OCI-LY1 (cell line): ENCODE measurements around the gene ESPNL.

Experiments used
- H2AFZ ChIP-seq: fragments of 200-600 bp; sonication (generic), shearing (Covaris generic); 2 replicates; pipeline ENCODE4 v1.6.0; 2014; ENCODE audit warnings: antibody characterized with exemption, mild to moderate bottlenecking, low read length
- H3F3A ChIP-seq: fragments of 200-600 bp; sonication (generic), shearing (Covaris generic); 2 replicates; pipeline ENCODE4 v1.6.0; 2014; ENCODE audit warnings: mild to moderate bottlenecking, antibody characterized with exemption, low read length, moderate library complexity; ENCODE audit not compliant: insufficient read depth
- H3K27ac ChIP-seq: fragments of 200-600 bp; sonication (generic); 2 replicates; pipeline ENCODE4 v1.5.1; 2014; ENCODE audit warnings: low read length, mixed run types, mild to moderate bottlenecking, low read depth; ENCODE audit not compliant: poor library complexity, severe bottlenecking
- H3K27me3 ChIP-seq: fragments of 200-600 bp; sonication (generic); 2 replicates; pipeline ENCODE4 v1.6.0; 2014; ENCODE audit warnings: antibody characterized with exemption, mild to moderate bottlenecking, low read length, moderate library complexity; ENCODE audit not compliant: insufficient read depth
- H3K36me3 ChIP-seq: fragments of 200-600 bp; sonication (generic); 2 replicates; pipeline ENCODE4 v1.6.1; 2014; ENCODE audit warnings: mild to moderate bottlenecking, antibody characterized with exemption, low read length, moderate library complexity, mixed read lengths; ENCODE audit not compliant: insufficient read depth
- H3K4me1 ChIP-seq: fragments of 200-600 bp; sonication (generic); 2 replicates; pipeline ENCODE4 v1.5.1; 2014; ENCODE audit warnings: mild to moderate bottlenecking, low read length, moderate library complexity; ENCODE audit not compliant: insufficient read depth, severe bottlenecking
- H3K4me2 ChIP-seq: fragments of 200-600 bp; sonication (generic), shearing (Covaris generic); 2 replicates; pipeline ENCODE4 v1.6.1; 2014; ENCODE audit warnings: low read length
- H3K4me3 ChIP-seq: fragments of 200-600 bp; sonication (generic); 2 replicates; pipeline ENCODE4 v1.5.1; 2014; ENCODE audit warnings: low read length, low read depth, mild to moderate bottlenecking, mixed read lengths; ENCODE audit not compliant: poor library complexity, severe bottlenecking
- H3K79me2 ChIP-seq: fragments of 200-600 bp; shearing (Covaris generic); 2 replicates; pipeline ENCODE4 v1.6.1; 2016; ENCODE audit warnings: mixed run types, low read length, mixed read lengths; ENCODE audit not compliant: insufficient read depth
- H3K9ac ChIP-seq: fragments of 200-600 bp; sonication (generic), shearing (Covaris generic); 2 replicates; pipeline ENCODE4 v1.6.1; 2014; ENCODE audit warnings: mild to moderate bottlenecking, low read length, mixed read lengths
- H3K9me2 ChIP-seq: fragments of 200-600 bp; sonication (generic), shearing (Covaris generic); 2 replicates; pipeline ENCODE4 v1.6.1; 2014; ENCODE audit warnings: low read depth, mild to moderate bottlenecking, low read length, mixed read lengths
- H3K9me3 ChIP-seq: fragments of 200-600 bp; shearing (Covaris generic); 2 replicates; pipeline ENCODE4 v1.6.1; 2014; ENCODE audit warnings: low read length, mixed read lengths
- H4K20me1 ChIP-seq: fragments of 200-600 bp; sonication (generic), shearing (Covaris generic); 2 replicates; pipeline ENCODE4 v1.6.0; 2016; ENCODE audit warnings: mild to moderate bottlenecking, low read length; ENCODE audit not compliant: insufficient read depth
- EZH2 ChIP-seq: fragments of 200-600 bp; sonication (generic), shearing (Covaris generic); IDR thresholded peaks from 2 replicates; pipeline ENCODE4 v1.8.0; 2017; ENCODE audit warnings: borderline replicate concordance, mixed run types, mild to moderate bottlenecking, antibody characterized with exemption, low read length, moderate library complexity, mixed read lengths
- TF ChIP-seq, protein P1 (sequence below): fragments of 200-600 bp; sonication (generic), shearing (Covaris generic); IDR thresholded peaks from 2 replicates; pipeline ENCODE4 v1.5.1; 2017; ENCODE audit warnings: mild to moderate bottlenecking, antibody characterized with exemption, low read length, moderate library complexity, mixed read lengths

ESPNL gene

DNA sequence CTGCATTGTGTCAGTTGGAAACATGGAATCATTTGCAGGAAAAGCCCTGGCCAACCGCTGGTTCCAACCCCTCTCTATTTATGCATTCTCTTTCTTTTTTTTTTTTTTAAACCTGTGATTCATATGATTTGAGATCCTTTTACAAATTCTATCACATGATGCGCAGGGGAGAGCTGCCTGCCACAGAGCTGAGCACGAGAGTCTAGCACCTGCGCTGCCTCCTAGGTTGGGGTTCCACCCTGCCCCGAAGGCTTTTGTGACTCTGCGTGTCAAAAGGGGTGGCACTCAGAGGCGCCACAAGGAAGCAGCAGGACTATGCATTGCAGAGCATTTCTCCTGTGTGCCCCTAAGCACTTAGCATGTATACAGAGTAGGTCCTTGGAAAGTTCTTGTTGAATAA, 17.3 kb upstream of the ESPNL start:
- Histone ChIP-seq H3K4me3 (no peak overlapping the region), H3K36me3 (peaks cover 53% of the 10 kb centered on the region), H3K4me2 (no peak overlapping the region), H3F3A (no peaks in the 10 kb centered on the region), H3K27ac (no peak overlapping the region), H3K27me3 (no peaks in the 10 kb centered on the region), H3K9me2 (no peaks in the 10 kb centered on the region), H3K79me2 (no peaks in the 10 kb centered on the region), H4K20me1 (no peaks in the 10 kb centered on the region), H3K9me3 (peaks cover 3% of the 10 kb centered on the region; the same call in 1 of the 2 replicates), H3K4me1 (no peaks in the 10 kb centered on the region), H2AFZ (no peak overlapping the region), H3K9ac (no peak overlapping the region)
- TF ChIP-seq EZH2 = no peak
- TF ChIP-seq, protein P1, sequence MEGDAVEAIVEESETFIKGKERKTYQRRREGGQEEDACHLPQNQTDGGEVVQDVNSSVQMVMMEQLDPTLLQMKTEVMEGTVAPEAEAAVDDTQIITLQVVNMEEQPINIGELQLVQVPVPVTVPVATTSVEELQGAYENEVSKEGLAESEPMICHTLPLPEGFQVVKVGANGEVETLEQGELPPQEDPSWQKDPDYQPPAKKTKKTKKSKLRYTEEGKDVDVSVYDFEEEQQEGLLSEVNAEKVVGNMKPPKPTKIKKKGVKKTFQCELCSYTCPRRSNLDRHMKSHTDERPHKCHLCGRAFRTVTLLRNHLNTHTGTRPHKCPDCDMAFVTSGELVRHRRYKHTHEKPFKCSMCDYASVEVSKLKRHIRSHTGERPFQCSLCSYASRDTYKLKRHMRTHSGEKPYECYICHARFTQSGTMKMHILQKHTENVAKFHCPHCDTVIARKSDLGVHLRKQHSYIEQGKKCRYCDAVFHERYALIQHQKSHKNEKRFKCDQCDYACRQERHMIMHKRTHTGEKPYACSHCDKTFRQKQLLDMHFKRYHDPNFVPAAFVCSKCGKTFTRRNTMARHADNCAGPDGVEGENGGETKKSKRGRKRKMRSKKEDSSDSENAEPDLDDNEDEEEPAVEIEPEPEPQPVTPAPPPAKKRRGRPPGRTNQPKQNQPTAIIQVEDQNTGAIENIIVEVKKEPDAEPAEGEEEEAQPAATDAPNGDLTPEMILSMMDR = no peak

DNA sequence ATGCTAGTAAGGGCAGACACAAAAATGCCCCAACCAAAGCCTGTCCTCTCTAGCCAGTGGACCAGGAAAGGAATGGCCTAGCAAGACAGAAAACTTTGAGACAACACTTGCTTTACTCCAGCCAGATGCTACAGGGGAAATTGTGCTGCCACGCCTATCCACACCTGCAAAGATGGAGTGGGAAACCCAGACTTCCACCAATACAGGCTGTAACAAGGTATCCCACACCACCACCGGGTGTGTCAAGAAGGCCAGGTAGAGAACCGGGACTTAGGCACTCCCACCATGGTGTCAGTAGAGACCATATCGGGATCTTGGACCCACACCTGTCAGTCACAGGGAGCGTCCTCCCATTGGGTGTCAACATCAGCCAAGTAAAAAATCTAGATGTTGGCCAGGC, 16.2 kb upstream of the ESPNL start:
- H3K27me3 ChIP-seq = no peaks in the 10 kb centered on the region
- no peak overlapping the region for H3K4me2 ChIP-seq
- no peaks in the 10 kb centered on the region for H4K20me1 ChIP-seq
- H3K27ac ChIP-seq = no peak overlapping the region
- no peak overlapping the region for H3K9ac ChIP-seq
- no peaks in the 10 kb centered on the region for H3K79me2 ChIP-seq
- H3F3A ChIP-seq = no peaks in the 10 kb centered on the region
- H3K9me2 ChIP-seq = no peaks in the 10 kb centered on the region
- peaks cover 3% of the 10 kb centered on the region; the same call in 1 of the 2 replicates for H3K9me3 ChIP-seq
- TF ChIP-seq, protein P1 = no peak
- no peak for TF ChIP-seq EZH2
- H3K36me3 ChIP-seq = peaks cover 53% of the 10 kb centered on the region
- no peaks in the 10 kb centered on the region for H3K4me1 ChIP-seq
- H2AFZ ChIP-seq = no peak overlapping the region
- no peak overlapping the region for H3K4me3 ChIP-seq

DNA sequence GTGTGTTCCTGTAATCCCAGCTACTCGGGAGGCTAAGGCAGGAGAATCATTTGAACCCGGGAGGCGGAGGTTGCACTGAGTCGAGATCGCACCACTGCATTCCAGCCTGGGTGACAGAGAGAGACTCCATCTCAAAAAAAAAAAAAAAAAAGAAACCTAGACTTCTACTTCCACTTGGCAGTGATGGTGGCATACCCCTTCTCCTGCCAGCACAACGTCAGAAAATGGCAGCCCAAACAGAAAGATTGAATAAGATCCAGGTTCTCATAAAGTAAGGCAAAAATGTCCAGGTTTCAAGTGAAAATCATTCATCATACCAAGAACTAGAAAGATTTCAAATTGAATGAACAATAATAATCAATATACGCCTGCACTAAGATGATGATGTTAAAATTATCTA, 15.4 kb upstream of the ESPNL start:
- Histone ChIP-seq H3K27me3 (no peaks in the 10 kb centered on the region), H3F3A (no peaks in the 10 kb centered on the region), H3K4me3 (no peak overlapping the region), H3K9ac (no peak overlapping the region), H3K27ac (no peak overlapping the region), H3K9me3 (peaks cover 1% of the 10 kb centered on the region; the same call in 1 of the 2 replicates), H3K36me3 (peaks cover 50% of the 10 kb centered on the region), H3K9me2 (no peaks in the 10 kb centered on the region), H3K4me1 (no peaks in the 10 kb centered on the region), H2AFZ (no peak overlapping the region), H3K4me2 (no peak overlapping the region), H3K79me2 (no peaks in the 10 kb centered on the region), H4K20me1 (no peaks in the 10 kb centered on the region)
- no peak for TF ChIP-seq EZH2
- TF ChIP-seq, protein P1 = no peak
